ENCODE data around the gene F2RL3.

F2RL3 gene

DNA sequence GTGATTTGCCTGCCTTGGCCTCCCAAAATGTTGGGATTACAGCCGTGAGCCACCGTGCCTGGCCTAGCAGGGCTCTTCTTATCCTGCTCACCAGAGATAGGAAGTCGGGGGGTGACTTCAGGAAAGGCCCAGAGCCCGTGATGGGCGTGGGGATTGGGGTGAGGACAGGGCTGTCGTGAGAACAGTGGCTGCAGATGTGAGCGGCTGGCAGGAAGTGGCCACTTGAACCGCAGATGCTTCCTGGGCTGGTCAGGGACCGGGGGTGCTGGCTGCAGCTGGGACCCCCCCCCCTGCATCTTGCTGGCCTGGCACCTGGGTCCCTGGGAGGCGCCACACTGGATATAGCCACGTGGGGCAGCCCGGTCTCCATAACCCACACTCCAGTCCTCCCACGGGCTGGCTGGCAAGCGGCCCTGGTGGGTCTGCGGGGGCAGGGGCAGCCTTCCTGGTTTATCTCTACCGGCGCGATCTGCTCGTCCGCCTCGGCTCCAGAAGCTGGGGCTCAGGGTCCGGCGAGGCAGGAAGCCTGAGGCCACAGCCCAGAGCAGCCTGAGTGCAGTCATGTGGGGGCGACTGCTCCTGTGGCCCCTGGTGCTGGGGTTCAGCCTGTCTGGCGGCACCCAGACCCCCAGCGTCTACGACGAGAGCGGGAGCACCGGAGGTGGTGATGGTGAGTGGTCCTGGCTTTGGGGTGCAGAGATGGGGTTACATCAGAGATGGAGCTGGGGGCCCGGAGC lies at the start of gene F2RL3:
TSS of gene F2RL3 (plus strand) at position 371 of the 737 bp plus-strand sequence. CDS start at position 562, 191 bp downstream.
- H3K4me3 ChIP-seq (replicated peaks in 1 of 2; ENCODE audit: low read depth in 2 of 2, low read length in 2 of 2): no peak within 1 kb of the TSS
- peak; percentile 45 to 46 for DNase-seq (ENCODE audit: low read depth in 2 of 2)
- TF ChIP-seq, protein P1, sequence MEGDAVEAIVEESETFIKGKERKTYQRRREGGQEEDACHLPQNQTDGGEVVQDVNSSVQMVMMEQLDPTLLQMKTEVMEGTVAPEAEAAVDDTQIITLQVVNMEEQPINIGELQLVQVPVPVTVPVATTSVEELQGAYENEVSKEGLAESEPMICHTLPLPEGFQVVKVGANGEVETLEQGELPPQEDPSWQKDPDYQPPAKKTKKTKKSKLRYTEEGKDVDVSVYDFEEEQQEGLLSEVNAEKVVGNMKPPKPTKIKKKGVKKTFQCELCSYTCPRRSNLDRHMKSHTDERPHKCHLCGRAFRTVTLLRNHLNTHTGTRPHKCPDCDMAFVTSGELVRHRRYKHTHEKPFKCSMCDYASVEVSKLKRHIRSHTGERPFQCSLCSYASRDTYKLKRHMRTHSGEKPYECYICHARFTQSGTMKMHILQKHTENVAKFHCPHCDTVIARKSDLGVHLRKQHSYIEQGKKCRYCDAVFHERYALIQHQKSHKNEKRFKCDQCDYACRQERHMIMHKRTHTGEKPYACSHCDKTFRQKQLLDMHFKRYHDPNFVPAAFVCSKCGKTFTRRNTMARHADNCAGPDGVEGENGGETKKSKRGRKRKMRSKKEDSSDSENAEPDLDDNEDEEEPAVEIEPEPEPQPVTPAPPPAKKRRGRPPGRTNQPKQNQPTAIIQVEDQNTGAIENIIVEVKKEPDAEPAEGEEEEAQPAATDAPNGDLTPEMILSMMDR (IDR thresholded peaks at IDR 0.05; ENCODE audit: low read depth, low read length): no peak

GRCh38 chr19:16841391-16841926 lies 47.3 kb upstream of the F2RL3 start:
- no peak overlapping the region for H3K4me3 ChIP-seq (replicated peaks in 1 of 2; ENCODE audit: low read depth in 2 of 2, low read length in 2 of 2)
- no peak for DNase-seq (ENCODE audit: low read depth in 2 of 2)
- TF ChIP-seq, protein P1 (IDR thresholded peaks at IDR 0.05; ENCODE audit: low read depth, low read length): no peak

DNA sequence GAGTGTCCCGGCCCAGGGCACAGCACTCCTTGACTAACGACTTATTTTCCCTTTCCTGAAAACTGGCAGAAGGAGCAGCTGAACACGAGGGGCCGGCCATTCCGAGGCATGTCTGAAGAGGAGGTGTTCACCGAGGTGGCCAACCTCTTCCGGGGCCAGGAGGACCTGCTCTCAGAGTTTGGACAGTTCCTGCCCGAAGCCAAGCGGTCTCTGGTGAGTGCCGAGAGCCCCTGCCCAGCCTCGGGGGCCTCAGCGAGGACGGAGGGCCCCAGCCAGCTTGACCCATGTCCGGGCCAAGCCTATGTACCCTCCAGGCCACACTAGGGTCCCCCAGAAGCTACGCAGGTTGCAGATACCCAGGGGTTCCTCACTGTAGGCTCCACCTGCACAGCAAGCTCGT lies 41.9 kb upstream of the F2RL3 start:
- no peak overlapping the region for H3K4me3 ChIP-seq (replicated peaks in 1 of 2; ENCODE audit: low read depth in 2 of 2, low read length in 2 of 2)
- DNase-seq (ENCODE audit: low read depth in 2 of 2): no peak
- TF ChIP-seq, protein P1 (IDR thresholded peaks at IDR 0.05; ENCODE audit: low read depth, low read length): no peak

GRCh38 chr19:16847430-16847829 lies 41.4 kb upstream of the F2RL3 start:
- TF ChIP-seq, protein P1 (IDR thresholded peaks at IDR 0.05; ENCODE audit: low read depth, low read length): no peak
- DNase-seq (ENCODE audit: low read depth in 2 of 2): no peak
- H3K4me3 ChIP-seq (replicated peaks in 1 of 2; ENCODE audit: low read depth in 2 of 2, low read length in 2 of 2): no peak overlapping the region

DNA sequence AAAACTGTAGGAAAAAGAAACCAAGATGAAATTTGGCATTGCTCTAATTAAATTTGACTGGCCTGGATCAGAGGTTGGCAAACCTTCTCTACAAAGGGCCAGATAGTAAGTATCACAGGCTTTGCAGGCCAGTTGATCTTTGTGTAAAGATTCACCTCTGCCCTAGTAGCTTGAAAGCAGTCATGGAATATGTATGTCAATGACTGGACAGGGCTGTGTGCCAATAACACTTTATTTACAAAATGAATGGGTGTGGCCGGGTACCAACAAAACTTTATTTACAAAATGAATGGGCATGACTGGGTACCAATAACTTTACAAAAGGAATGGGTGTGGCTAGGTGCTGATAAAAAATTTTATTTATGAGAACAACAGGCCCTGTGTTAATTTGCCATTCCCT lies 39.6 kb upstream of the F2RL3 start:
- H3K4me3 ChIP-seq (replicated peaks in 1 of 2; ENCODE audit: low read depth in 2 of 2, low read length in 2 of 2): no peak overlapping the region
- DNase-seq (ENCODE audit: low read depth in 2 of 2): peak in 1 of 2 donors; percentile 69
- TF ChIP-seq, protein P1 (IDR thresholded peaks at IDR 0.05; ENCODE audit: low read depth, low read length): no peak

GRCh38 chr19:16850133-16850532 lies 38.7 kb upstream of the F2RL3 start:
- no peak overlapping the region for H3K4me3 ChIP-seq (replicated peaks in 1 of 2; ENCODE audit: low read depth in 2 of 2, low read length in 2 of 2)

More at GRCh38 chr19:16850133-16850532, 38.7 kb upstream of the F2RL3 start:
- peak in 1 of 2 donors; percentile 50 for DNase-seq (ENCODE audit: low read depth in 2 of 2)
- TF ChIP-seq, protein P1 (IDR thresholded peaks at IDR 0.05; ENCODE audit: low read depth, low read length): no peak

All from cardiac fibroblast (primary cell).